ENCODE measurements around the gene DOCK8. TPM values are rescaled to one million over a fixed set of nuclear protein-coding genes. Genes with fewer than 3 reads are reported as not detected.
A peak's percentile ranks its signal among the peaks of the same experiment; 100 is the strongest.

Gene DOCK8
- polyA plus RNA-seq, 2 of the 4 experiments (the other 2 are of a cell fraction) = 0.27 to 0.68 TPM

- CTCF ChIA-PET = no interaction called here
- POLR2A ChIA-PET = no interaction called here
- H3K27ac ChIP-seq = no peak overlapping the region
- H3K9me3 ChIP-seq = no peaks in the 10 kb centered on the region
- H3K4me2 ChIP-seq = no peak overlapping the region
- no peak for TF ChIP-seq TP53 (CRISPR knock-in tag; IDR thresholded peaks at IDR 0.05)
- no peak for TF ChIP-seq KDM1A (IDR thresholded peaks at IDR 0.05; ENCODE audit: low read depth)
- TF ChIP-seq EP300 (IDR thresholded peaks at IDR 0.05) = no peak
- no peak for TF ChIP-seq CBX8 (IDR thresholded peaks at IDR 0.05)
- TF ChIP-seq FOSB (CRISPR knock-in tag; IDR thresholded peaks at IDR 0.05) = no peak
- no peak for TF ChIP-seq CEBPB (IDR thresholded peaks at IDR 0.05)
- TF ChIP-seq FOSL2 (IDR thresholded peaks at IDR 0.05) = no peak
- no peak for TF ChIP-seq FOSL2 (CRISPR knock-in tag; IDR thresholded peaks at IDR 0.05)
- H3K4me3 ChIP-seq = no peak overlapping the region
- 69% methylated on average over 6 of the region's 6 CpGs for WGBS (ENCODE audit: missing lambda C conversion rate)
- ATAC-seq = peak in 1 of 2 experiments; percentile 36; a peak in 2 of 6 replicates
- DNase-seq (ENCODE audit: low read depth in 1 of 2, low spot score in 1 of 2) = no peak
- FAIRE-seq = no peak
- no peaks in the 10 kb centered on the region for H3K4me1 ChIP-seq
These were observed 241.7 kb downstream of the DOCK8 start for GRCh38 chr9:456365-456764.

- CTCF ChIA-PET = no interaction called here
- no peak for DNase-seq (ENCODE audit: low read depth in 1 of 2, low spot score in 1 of 2)
These were observed 243.9 kb downstream of the DOCK8 start for GRCh38 chr9:458590-458989.

More at GRCh38 chr9:458590-458989, 243.9 kb downstream of the DOCK8 start:
- TF ChIP-seq, protein P1, sequence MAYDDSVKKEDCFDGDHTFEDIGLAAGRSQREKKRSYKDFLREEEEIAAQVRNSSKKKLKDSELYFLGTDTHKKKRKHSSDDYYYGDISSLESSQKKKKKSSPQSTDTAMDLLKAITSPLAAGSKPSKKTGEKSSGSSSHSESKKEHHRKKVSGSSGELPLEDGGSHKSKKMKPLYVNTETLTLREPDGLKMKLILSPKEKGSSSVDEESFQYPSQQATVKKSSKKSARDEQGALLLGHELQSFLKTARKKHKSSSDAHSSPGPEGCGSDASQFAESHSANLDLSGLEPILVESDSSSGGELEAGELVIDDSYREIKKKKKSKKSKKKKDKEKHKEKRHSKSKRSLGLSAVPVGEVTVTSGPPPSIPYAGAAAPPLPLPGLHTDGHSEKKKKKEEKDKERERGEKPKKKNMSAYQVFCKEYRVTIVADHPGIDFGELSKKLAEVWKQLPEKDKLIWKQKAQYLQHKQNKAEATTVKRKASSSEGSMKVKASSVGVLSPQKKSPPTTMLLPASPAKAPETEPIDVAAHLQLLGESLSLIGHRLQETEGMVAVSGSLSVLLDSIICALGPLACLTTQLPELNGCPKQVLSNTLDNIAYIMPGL (CRISPR knock-in tag; IDR thresholded peaks at IDR 0.05; ENCODE audit: borderline replicate concordance) = no peak
- TF ChIP-seq, protein P2, sequence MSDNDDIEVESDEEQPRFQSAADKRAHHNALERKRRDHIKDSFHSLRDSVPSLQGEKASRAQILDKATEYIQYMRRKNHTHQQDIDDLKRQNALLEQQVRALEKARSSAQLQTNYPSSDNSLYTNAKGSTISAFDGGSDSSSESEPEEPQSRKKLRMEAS (IDR thresholded peaks at IDR 0.05) = no peak
- TF ChIP-seq ESRRA (IDR thresholded peaks at IDR 0.05; ENCODE audit: borderline replicate concordance, low read length) = no peak
- no peak for TF ChIP-seq GATA3 (IDR thresholded peaks at IDR 0.05; ENCODE audit: borderline replicate concordance)
- no peak for TF ChIP-seq ZFP36 (IDR thresholded peaks at IDR 0.05; ENCODE audit: borderline replicate concordance, partially characterized antibody)
- no peak for TF ChIP-seq RNF2 (IDR thresholded peaks at IDR 0.05; ENCODE audit: borderline replicate concordance, low read depth)
- TF ChIP-seq MAFK (IDR thresholded peaks at IDR 0.05; ENCODE audit: partially characterized antibody) = no peak
- TF ChIP-seq USF2 (IDR thresholded peaks at IDR 0.05) = no peak
- TF ChIP-seq PBX3 (IDR thresholded peaks at IDR 0.05) = no peak
- no peak for TF ChIP-seq POLR2AphosphoS2 (conservative IDR thresholded peaks at IDR 0.05; ENCODE audit: low read length)
- TF ChIP-seq CBX8 (IDR thresholded peaks at IDR 0.05) = no peak
- no peak for TF ChIP-seq RCOR1 (IDR thresholded peaks at IDR 0.05; ENCODE audit: low read depth, low read length)
- TF ChIP-seq TP53 (CRISPR knock-in tag; IDR thresholded peaks at IDR 0.05) = no peak
- no peak for TF ChIP-seq RFX5 (IDR thresholded peaks at IDR 0.05)
- TF ChIP-seq HDAC2 (IDR thresholded peaks at IDR 0.05) = no peak
- TF ChIP-seq ZSCAN20 (CRISPR knock-in tag; IDR thresholded peaks at IDR 0.05) = no peak
- TF ChIP-seq ZC3H11A (IDR thresholded peaks at IDR 0.05) = no peak
- no peak for TF ChIP-seq MAZ (IDR thresholded peaks at IDR 0.05; ENCODE audit: borderline replicate concordance, low read depth, low read length)
- Histone ChIP-seq H3K4me2 (no peak overlapping the region), H3K27ac (no peak overlapping the region), H3K4me3 (no peak overlapping the region), H3K4me1 (peaks cover 4% of the 10 kb centered on the region), H3K9me3 (0 out of 3 replicates have a peak, but pooled peaks cover 3% of the 10 kb centered on the region)
- WGBS (ENCODE audit: missing lambda C conversion rate) = 76% methylated on average over 6 of the region's 6 CpGs
- POLR2A ChIA-PET = no interaction called here
- FAIRE-seq = no peak
- no peak for ATAC-seq
